Mesendoderm (in vitro differentiated cells): ENCODE data around the gene DOCK8.

Experiments used
- DNase-seq: peaks from one replicate; pipeline ENCODE4 v3.0.0; 2013
- H2AK5ac ChIP-seq: 2 replicates; pipeline ENCODE4 v1.6.1; 2013; ENCODE audit warnings: low read length, inconsistent platforms
- H2BK120ac ChIP-seq: 2 replicates; pipeline ENCODE4 v1.6.1; 2013; ENCODE audit warnings: low read depth, mild to moderate bottlenecking, low read length, moderate library complexity, mixed read lengths
- H2BK15ac ChIP-seq: replicated peaks from 2 replicates; pipeline ENCODE4 v1.6.1; 2013; ENCODE audit warnings: low read depth, mild to moderate bottlenecking, moderate library complexity
- H2BK5ac ChIP-seq: 2 replicates; pipeline ENCODE4 v1.6.1; 2013; ENCODE audit warnings: low read length, inconsistent platforms
- H3K18ac ChIP-seq: 2 replicates; pipeline ENCODE4 v1.6.1; 2013; ENCODE audit warnings: mild to moderate bottlenecking, low read length, mixed read lengths
- H3K23ac ChIP-seq: one replicate; pipeline ENCODE4 v1.6.1; 2013; ENCODE audit warnings: low read length
- H3K27ac ChIP-seq: 2 replicates; pipeline ENCODE4 v1.5.1; 2013; ENCODE audit warnings: low read depth, mild to moderate bottlenecking, inconsistent platforms, low read length, moderate library complexity
- H3K27me3 ChIP-seq: 2 replicates; pipeline ENCODE4 v1.6.1; 2013; ENCODE audit warnings: low read length, control low read depth, mild to moderate bottlenecking, inconsistent platforms; ENCODE audit not compliant: insufficient read depth, poor library complexity
- H3K36me3 ChIP-seq: 2 replicates; pipeline ENCODE4 v1.6.1; 2013; ENCODE audit warnings: low read length, inconsistent platforms; ENCODE audit not compliant: control insufficient read depth, insufficient read depth
- H3K4ac ChIP-seq: one replicate; pipeline ENCODE4 v1.6.1; 2013; ENCODE audit warnings: low read depth, mild to moderate bottlenecking, low read length, moderate library complexity
- H3K4me1 ChIP-seq: 2 replicates; pipeline ENCODE4 v1.6.1; 2013; ENCODE audit warnings: low read depth, low read length, inconsistent platforms; ENCODE audit not compliant: control insufficient read depth
- H3K4me2 ChIP-seq: 2 replicates; pipeline ENCODE4 v1.6.1; 2013; ENCODE audit warnings: low read length
- H3K4me3 ChIP-seq: 2 replicates; pipeline ENCODE4 v1.5.1; 2013; ENCODE audit warnings: mild to moderate bottlenecking, low read length
- H3K56ac ChIP-seq: one replicate; pipeline ENCODE4 v1.6.1; 2013; ENCODE audit warnings: low read length
- H3K79me1 ChIP-seq: 2 replicates; pipeline ENCODE4 v1.6.1; 2013; ENCODE audit warnings: low read length, inconsistent platforms
- H3K79me2 ChIP-seq: 2 replicates; pipeline ENCODE4 v1.6.1; 2013; ENCODE audit warnings: mild to moderate bottlenecking, low read length; ENCODE audit not compliant: control insufficient read depth, insufficient read depth
- H3K9ac ChIP-seq: 2 replicates; pipeline ENCODE4 v1.6.1; 2013; ENCODE audit warnings: low read length, inconsistent platforms
- H4K5ac ChIP-seq: one replicate; pipeline ENCODE4 v1.6.1; 2013; ENCODE audit warnings: low read length
- H4K8ac ChIP-seq: one replicate; pipeline ENCODE4 v1.6.1; 2013; ENCODE audit warnings: low read depth, mild to moderate bottlenecking, control low read depth, low read length, moderate library complexity
- WGBS: extraction: QIAGEN DNeasy Blood & Tissue Kit; methylation state at CpG from one replicate; pipeline ENCODE4 v1.1.7; 2013; ENCODE audit warnings: low lambda C conversion rate, missing lambda C conversion rate; ENCODE audit not compliant: insufficient coverage; ENCODE audit errors: extremely low coverage; 5-methylcytosine and 5-hydroxymethylcytosine counted together

The DOCK8 gene

GRCh38 chr9:351916-352315 is 137.3 kb downstream of the DOCK8 start:
- Histone ChIP-seq H3K36me3 (no peaks in the 10 kb centered on the region), H2AK5ac (no peak overlapping the region), H3K79me1 (no peaks in the 10 kb centered on the region), H4K8ac (no peak overlapping the region), H4K5ac (no peak overlapping the region), H3K4me3 (no peak overlapping the region), H3K4me1 (no peaks in the 10 kb centered on the region), H3K4me2 (no peak overlapping the region), H3K27ac (no peak overlapping the region), H3K23ac (no peak overlapping the region), H3K56ac (no peak overlapping the region), H3K4ac (no peak overlapping the region), H3K79me2 (no peaks in the 10 kb centered on the region), H2BK5ac (no peak overlapping the region), H2BK15ac (no peak overlapping the region), H3K27me3 (no peaks in the 10 kb centered on the region), H3K9ac (no peak overlapping the region), H3K18ac (no peak overlapping the region), H2BK120ac (no peak overlapping the region)
- no peak for DNase-seq
- no CpG with 5 or more reads among the region's 5 CpGs for WGBS

- Histone ChIP-seq H4K8ac (no peak overlapping the region), H3K4me1 (no peaks in the 10 kb centered on the region), H2BK120ac (no peak overlapping the region), H3K79me2 (no peaks in the 10 kb centered on the region), H2BK15ac (no peak overlapping the region), H4K5ac (no peak overlapping the region), H2AK5ac (no peak overlapping the region), H3K23ac (no peak overlapping the region), H3K4me2 (no peak overlapping the region), H3K18ac (no peak overlapping the region), H3K9ac (no peak overlapping the region), H3K79me1 (no peaks in the 10 kb centered on the region), H3K4me3 (no peak overlapping the region), H3K4ac (no peak overlapping the region), H3K56ac (no peak overlapping the region), H2BK5ac (no peak overlapping the region), H3K27me3 (no peaks in the 10 kb centered on the region), H3K27ac (no peak overlapping the region), H3K36me3 (no peaks in the 10 kb centered on the region)
- WGBS = no CpG with 5 or more reads among the region's 1 CpG
- DNase-seq = no peak
These were observed 138.4 kb downstream of the DOCK8 start for GRCh38 chr9:353077-353476.

- H4K8ac ChIP-seq = no peak overlapping the region
- no peak overlapping the region for H2BK120ac ChIP-seq
- no peaks in the 10 kb centered on the region for H3K27me3 ChIP-seq
- H3K4me1 ChIP-seq = no peaks in the 10 kb centered on the region
- no peak overlapping the region for H4K5ac ChIP-seq
- no peak overlapping the region for H3K18ac ChIP-seq
- no peak overlapping the region for H2AK5ac ChIP-seq
- no peak overlapping the region for H3K23ac ChIP-seq
- no peak overlapping the region for H3K4me2 ChIP-seq
- DNase-seq = no peak
- H3K36me3 ChIP-seq = no peaks in the 10 kb centered on the region
- H3K4me3 ChIP-seq = no peak overlapping the region
- H3K79me2 ChIP-seq = no peaks in the 10 kb centered on the region
- no peak overlapping the region for H3K4ac ChIP-seq
- H2BK15ac ChIP-seq = no peak overlapping the region
- WGBS = no CpG with 5 or more reads among the region's 8 CpGs
- H3K9ac ChIP-seq = no peak overlapping the region
- H2BK5ac ChIP-seq = no peak overlapping the region
- H3K56ac ChIP-seq = no peak overlapping the region
- H3K79me1 ChIP-seq = no peaks in the 10 kb centered on the region
- no peak overlapping the region for H3K27ac ChIP-seq
These were observed 139.8 kb downstream of the DOCK8 start for GRCh38 chr9:354453-354852.

GRCh38 chr9:357560-357959 is 142.9 kb downstream of the DOCK8 start:
- Histone ChIP-seq H3K4me3 (no peak overlapping the region), H3K4ac (no peak overlapping the region), H3K18ac (no peak overlapping the region), H3K27me3 (no peaks in the 10 kb centered on the region), H2AK5ac (no peak overlapping the region), H3K23ac (no peak overlapping the region), H2BK120ac (no peak overlapping the region), H3K79me2 (no peaks in the 10 kb centered on the region), H3K4me1 (no peaks in the 10 kb centered on the region), H4K8ac (no peak overlapping the region), H3K27ac (no peak overlapping the region), H2BK15ac (no peak overlapping the region), H3K4me2 (no peak overlapping the region), H3K56ac (no peak overlapping the region), H4K5ac (no peak overlapping the region), H3K9ac (no peak overlapping the region), H2BK5ac (no peak overlapping the region), H3K79me1 (no peaks in the 10 kb centered on the region), H3K36me3 (no peaks in the 10 kb centered on the region)
- no CpG with 5 or more reads among the region's 4 CpGs for WGBS
- DNase-seq = no peak

GRCh38 chr9:362561-363273 is 148.1 kb downstream of the DOCK8 start:
- no peak for DNase-seq
- Histone ChIP-seq H3K4me2 (no peak overlapping the region), H3K4ac (no peak overlapping the region), H3K36me3 (no peaks in the 10 kb centered on the region), H3K27ac (no peak overlapping the region), H2BK5ac (no peak overlapping the region), H3K4me1 (no peaks in the 10 kb centered on the region), H3K79me1 (no peaks in the 10 kb centered on the region), H2AK5ac (no peak overlapping the region), H3K4me3 (no peak overlapping the region), H3K9ac (no peak overlapping the region), H3K27me3 (no peaks in the 10 kb centered on the region), H3K79me2 (no peaks in the 10 kb centered on the region), H3K56ac (no peak overlapping the region), H3K23ac (no peak overlapping the region), H4K8ac (no peak overlapping the region), H3K18ac (no peak overlapping the region), H4K5ac (no peak overlapping the region), H2BK120ac (no peak overlapping the region), H2BK15ac (no peak overlapping the region)
- no CpG with 5 or more reads among the region's 7 CpGs for WGBS

- H2BK15ac ChIP-seq = no peak overlapping the region
- no peak overlapping the region for H3K4me3 ChIP-seq
- H3K79me2 ChIP-seq = no peaks in the 10 kb centered on the region
- H3K4ac ChIP-seq = no peak overlapping the region
- H2BK120ac ChIP-seq = no peak overlapping the region
- no peak overlapping the region for H3K18ac ChIP-seq
- H4K8ac ChIP-seq = no peak overlapping the region
- no peak overlapping the region for H2AK5ac ChIP-seq
- no peaks in the 10 kb centered on the region for H3K79me1 ChIP-seq
- no peak overlapping the region for H3K56ac ChIP-seq
- H3K4me1 ChIP-seq = no peaks in the 10 kb centered on the region
- no peak overlapping the region for H3K27ac ChIP-seq
- H3K23ac ChIP-seq = no peak overlapping the region
- H4K5ac ChIP-seq = no peak overlapping the region
- H2BK5ac ChIP-seq = no peak overlapping the region
- no peak for DNase-seq
- H3K36me3 ChIP-seq = no peaks in the 10 kb centered on the region
- no peak overlapping the region for H3K4me2 ChIP-seq
- WGBS = no CpG with 5 or more reads among the region's 5 CpGs
- H3K9ac ChIP-seq = no peak overlapping the region
- no peaks in the 10 kb centered on the region for H3K27me3 ChIP-seq
These were observed 148.6 kb downstream of the DOCK8 start for GRCh38 chr9:363274-363612.
